Middle frontal gyrus (tissue), 1 donor: ENCODE data around the gene KTN1.

Experiments used
- DNase-seq: peaks from one replicate; pipeline ENCODE4 v3.0.0-alpha.2; 2015; ENCODE audit warnings: low spot score; ENCODE audit errors: extremely low spot score

The KTN1 gene

DNA sequence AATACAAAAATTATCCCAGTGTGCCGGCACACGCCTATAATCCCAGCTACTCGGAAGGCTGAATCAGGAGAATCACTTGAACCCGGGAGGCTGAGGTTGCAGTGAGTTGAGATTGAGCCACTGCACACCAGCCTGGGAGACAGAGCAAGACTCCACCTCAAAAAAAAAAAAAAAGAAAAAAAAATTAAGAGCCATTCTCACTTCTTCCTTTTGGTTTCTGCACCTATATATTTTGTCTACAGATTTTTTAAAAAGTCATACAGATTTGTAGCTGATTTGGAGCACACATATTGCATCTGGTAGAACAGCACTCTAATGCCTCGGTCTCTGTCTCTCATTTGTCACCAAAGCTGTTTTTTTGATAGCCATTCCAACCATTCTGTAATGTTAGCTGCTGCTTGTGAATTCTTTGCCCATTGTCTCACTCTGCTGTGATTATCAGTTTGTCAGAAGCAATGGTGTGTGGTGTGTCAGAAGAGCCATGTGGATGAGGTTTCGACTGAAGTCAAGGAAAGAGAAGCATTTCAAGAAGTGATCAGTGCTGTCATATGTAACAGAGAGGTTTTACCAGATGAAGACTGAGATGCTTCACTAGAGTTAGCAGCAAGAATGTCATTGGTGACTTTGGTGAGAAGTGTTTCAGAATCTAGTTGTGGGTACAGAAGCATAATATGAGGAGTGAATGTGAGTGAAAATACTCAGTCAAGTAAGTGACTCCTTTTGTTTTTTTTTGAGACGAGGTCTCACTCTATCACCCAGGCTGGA, 8.7 kb upstream of the KTN1 start:
- no peak for DNase-seq

DNA sequence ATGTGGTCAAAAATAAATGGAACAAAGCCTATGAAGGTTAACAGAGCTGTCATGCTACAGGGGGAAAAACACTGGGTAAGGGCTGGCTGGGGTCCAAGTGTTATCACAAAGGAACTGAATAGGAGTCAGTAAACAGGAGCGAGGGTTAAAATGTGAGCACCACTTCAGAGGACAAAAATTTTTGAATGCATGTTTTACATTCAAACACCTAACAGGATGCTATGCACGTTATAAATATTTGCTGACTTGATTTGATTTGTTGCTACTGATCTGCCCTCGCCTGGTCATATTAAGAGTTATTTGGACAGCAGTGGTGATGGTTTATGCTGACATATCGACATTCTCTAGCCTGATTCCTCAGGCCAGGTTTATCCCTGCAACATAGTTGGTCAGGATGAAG, 7.4 kb upstream of the KTN1 start:
- no peak for DNase-seq

DNA sequence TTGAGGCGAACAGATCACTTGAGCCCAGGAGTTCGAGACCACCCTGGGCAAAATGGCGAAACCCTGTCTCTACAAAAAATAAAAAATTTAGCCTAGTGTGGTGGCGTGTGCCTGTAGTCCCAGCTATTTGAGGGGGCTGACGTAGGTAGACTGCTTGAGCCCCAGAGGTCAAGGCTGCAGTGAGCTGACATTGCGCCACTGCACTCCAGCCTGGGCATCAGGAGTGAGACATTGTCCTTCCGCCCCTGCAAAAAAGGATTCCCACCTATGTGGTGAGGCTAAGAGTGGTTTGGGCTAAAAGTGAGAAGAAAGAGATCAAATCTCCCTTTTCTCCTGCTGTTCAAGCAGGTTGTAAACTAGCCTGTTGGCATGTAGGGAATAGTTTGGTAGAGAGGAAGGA, 5.0 kb upstream of the KTN1 start:
- no peak for DNase-seq

DNA sequence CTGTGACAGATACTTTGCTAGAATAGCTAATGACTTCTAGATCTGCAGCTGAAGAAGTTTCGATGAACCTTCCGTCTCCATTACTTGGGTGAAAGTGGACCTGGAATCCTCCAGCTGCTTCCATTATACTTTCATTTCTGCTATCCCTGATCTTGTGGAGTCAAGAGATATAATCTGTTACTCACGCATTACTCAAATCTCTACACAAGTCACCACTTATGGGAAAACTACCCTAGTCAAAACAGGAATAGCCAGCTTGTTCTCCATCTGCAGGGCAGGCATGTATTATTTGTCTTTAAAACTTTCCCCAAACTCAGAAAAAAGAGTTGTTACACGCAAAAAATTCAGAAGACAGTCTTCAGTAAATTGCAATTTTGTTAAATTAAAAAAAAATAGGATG, 2.8 kb upstream of the KTN1 start:
- no peak for DNase-seq

DNA sequence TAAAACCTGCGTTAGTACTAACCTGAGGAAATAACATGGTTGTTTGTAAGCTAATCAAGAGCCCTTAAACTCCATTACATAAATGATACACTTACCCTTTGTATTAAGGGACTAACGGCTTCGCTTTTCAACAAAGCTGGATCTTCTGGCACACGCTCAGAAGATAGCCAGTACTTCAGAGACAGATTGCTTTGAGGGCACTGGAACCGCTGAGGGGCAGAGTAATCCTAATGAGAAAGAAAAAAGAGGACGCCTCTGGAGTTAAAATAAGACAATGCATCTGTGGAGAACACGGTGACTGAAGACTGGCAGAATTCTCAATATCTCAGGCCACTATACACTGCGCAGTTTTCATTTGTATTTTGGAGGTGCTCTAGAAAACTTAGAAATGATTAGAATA, 1.5 kb upstream of the KTN1 start:
- no peak for DNase-seq

DNA sequence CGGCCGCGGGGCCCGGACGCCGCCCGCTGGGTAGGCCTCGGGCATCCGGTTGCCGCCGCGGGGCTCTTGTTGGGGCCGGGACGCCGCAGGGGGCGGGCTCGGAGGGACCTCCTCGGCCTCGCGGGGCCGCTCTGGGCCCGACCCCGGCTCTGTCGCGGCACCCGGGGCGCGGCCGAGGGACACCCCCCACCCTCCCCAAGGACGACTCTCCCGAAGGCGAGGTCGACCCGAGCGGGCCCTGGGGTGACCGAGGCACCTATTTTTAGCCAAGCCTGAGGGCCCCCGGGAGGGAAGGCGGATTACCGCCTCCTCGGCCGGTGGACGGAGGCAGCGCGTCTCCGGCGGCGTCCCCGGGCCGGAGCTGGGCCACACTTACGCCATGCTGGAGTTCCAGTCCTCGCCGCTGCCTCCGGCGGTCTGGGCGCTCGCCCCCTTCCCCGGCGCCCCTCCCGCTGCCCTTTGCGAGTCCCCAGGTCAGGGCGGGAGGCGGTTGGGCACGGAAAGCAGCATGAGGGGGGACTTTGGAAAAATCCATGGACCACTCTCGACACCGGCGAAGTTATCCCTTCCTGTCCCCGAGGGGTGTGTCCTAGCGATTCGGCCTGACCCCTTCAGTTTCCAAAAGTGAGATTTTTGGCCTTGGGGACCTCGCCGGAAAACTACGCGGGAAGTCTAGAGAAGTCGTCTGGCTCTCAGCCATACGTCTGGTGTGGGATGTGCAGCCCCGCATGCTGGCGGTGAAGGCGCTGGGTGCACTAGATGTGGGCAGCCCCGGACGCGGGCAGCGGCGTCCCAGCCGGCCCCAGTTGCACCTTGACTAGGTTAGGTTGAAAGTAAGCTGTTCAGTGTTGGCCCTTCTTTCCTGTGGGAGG, 699 bp downstream of the KTN1 start:
- DNase-seq: no peak

DNA sequence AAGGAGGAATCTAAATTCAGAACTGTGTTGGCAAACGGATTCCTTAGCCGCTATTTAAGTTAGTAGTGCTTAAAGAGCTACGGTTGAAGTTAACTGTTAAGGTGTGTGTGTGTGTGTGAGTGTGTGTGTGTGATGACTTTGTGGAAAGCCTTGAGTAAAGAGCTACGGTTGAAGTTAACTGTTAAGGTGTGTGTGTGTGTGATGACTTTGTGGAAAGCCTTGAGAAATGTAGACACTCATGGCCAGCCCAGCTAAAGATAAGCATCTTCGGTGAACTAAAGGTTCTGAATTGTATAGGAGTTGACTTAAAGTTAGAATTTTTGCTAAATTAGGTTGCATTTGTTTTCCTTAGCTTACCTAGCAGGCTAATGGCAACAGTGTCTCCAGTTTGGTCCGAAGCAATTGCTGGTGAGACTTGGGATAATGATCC, 1.4 kb downstream of the KTN1 start:
- no peak for DNase-seq

DNA sequence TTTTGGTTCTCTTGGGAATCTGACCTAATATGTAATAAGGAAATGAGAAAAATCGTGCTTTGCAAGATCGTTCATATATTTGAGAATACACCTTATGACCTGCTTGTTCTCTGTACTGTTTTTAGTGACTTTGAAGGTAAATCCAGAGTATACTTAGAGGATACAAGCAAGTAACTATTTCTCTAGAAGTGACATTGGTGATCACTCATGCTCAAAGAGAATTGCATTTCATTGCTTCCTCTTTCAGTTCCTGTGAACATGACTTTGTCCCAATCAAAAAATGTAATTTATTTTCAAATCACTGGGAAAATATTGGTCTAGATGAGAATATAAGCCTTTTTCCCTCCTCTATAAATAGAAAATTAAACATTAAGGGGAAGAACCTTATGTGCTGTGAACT, 2.7 kb downstream of the KTN1 start:
- DNase-seq: no peak

DNA sequence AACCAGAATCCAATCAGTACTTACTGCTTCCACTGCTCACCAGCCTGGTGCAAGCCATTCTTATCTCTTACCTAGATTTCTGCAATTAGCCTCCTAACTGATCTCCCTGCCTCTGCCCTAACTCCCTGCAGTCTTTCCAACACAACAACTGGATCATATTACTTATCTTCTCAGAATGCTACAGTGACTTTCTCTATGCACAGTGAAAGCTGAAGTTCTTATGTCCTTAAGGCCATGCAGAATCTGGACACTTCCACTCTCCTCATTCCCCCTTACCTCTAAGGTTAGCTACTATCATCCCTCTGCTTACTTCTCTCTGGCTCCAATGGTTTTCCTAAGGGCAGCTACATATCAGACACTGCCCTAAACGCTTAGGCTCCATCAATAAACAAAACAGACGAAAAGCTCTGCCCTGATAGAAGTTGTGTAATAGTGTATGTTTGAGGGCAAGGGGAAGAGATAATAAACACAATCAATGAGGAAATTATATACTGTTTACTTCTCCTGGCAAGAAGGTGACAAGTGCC, 4.0 kb downstream of the KTN1 start:
- DNase-seq: no peak

DNA sequence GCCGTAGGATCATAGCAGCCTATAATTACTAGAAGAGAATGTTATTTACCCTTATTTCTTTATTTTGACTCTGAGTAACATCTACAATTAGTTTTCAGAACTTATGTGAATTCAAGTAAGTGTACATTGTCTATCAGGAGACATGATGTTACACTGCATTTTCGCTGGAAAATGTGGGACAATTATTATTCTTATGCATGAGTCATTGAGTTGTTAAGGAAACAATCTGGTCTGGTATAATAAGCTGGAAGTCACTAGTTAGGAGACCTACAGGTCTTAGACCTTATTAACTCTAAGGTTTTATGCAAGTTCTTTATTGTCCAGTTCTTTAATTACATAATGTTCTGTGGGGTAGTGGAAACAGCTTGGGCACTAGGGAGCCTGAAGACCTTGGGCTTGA, 5.8 kb downstream of the KTN1 start:
- DNase-seq: no peak

DNA sequence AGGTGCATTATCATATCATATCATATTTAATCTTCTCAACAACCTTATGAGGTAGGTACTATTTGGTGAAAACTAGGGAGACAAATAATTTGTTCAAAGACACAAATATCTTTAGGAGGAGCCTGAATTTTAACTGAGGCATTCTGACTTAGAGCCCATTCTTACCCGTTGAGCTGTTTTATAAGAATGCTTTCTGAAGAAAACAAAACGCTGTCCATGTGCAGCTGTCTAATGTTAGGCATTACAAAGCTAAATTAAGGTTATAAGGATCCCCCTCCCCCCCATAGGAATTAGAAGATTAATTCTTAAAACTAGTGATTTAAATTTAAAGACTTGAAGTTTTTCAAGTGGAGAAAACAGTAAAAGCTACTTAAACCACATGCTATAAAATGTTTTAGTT, 6.4 kb downstream of the KTN1 start:
- no peak for DNase-seq

DNA sequence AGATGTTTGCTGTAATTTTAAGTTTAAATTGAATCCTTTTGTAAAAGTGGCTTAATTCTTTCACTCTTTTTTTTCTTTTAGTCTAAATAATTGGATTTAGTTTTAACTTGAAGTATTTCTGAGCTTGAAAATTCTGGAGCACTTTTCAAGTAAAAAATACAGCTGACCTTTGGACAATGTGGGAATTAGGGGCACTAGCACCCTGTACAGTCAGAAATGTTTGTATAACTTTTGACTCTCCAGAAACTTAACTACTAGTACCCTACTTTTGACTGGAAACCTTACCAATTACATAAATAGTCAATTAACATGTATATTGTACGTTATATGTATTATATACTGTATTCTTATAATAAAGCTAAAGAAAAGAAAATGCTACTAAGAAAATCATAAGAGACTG, 7.8 kb downstream of the KTN1 start:
- DNase-seq: no peak

DNA sequence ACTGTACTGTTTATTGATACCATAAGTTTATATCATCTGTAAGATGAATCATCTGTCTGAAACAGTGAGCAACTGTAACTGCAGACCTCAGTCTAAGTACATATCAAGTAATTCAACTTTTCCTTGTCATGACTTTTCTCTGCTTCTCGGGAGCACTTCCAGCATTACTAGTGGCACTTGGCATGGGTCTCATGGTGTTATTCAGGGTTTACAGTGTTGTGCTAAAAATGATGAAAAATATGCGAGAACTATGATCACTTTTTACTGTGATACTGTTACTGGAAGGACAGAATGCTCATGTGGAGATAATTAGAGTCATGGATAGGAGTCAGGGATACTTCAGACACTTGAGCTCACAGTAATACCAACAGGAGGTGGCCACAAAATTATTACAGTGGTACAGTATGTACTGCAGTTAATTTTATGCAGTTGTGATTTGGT, 8.3 kb downstream of the KTN1 start:
- no peak for DNase-seq

DNA sequence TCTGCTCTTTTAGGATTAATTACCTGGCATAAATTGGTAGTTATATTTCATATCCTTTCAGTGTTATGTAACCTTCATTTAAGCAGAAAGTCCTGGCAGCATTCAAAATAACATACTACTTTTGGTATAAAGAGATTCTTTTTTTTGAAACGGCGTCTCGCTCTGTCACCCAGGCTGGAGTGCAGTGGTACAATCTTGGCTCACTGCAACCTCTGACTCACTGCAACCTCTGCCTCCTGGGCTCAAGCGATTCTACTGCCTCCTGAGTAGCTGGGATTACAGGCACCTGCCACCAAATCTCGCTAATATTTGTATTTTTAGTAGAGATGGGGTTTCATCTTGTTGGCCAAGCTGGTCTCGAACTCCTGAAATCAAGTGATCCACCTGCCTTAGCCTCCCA, 9.2 kb downstream of the KTN1 start:
- DNase-seq: no peak

DNA sequence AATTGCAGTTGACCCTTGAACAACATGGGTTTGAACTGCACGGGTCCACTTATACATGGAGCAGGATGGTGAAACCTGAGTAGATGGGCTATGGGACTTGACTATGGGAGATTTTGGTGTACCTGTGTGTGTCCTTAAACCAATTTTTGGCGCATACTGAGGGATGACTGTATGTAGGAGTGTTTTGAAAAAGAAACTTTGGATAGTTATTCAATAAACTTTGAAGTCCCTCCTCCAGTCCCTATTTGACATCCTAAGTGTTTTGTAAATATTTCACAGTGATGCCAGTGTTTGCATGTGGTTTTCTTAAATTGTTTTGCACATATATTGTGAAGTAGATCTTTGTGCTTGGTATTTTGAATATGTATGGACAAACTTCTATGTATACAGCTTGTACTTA, 12.4 kb downstream of the KTN1 start:
- DNase-seq: no peak

DNA sequence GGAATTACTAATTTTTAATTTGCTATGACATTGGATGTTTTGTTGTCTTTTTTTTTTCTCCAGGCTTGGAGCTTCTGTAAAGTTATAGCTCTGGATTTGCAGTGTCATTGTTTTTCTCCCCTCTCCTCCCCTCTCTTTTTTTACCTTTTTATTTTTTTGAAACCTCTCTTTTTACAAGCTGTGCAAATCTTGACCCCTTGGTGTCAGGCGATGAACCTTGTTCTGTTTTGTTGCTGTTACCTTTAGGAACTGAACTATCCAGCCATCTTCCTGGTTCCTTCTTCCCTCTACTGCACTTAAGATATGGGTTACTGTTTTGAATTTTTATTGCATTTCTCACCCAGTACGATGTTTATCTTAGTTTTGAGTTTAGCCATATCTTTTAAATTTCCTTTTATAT, 13.7 kb downstream of the KTN1 start:
- DNase-seq: no peak

DNA sequence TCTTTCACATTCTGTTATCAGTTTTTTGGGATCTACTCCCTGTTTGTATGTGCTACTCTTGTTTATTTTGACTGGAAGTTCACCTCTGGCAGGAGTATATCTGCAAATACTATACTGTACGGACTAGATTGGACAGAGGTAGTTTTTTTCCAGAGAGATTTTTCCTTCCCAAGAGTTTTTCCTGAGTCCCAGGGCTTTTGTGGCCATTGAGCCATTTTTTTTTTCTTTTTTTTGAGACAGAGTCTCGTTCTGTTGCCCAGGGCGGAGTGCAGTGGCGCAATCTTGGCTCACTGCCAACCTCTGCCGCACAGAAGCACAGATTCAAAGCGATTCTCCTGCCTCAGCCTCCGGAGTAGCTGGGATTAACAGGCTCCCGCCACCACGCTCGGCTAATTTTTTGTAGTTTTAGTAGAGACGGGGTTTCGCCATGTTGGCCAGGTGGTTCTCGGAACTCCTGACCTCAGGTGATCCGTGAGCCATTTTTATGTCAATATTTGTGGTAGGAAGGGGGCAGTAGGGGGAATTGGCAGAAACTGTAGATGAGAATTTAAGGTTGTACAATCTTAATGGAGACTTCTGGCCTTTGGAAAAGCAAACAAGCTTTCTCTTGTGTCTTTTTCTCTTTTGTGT, 19.4 kb downstream of the KTN1 start:
- no peak for DNase-seq

DNA sequence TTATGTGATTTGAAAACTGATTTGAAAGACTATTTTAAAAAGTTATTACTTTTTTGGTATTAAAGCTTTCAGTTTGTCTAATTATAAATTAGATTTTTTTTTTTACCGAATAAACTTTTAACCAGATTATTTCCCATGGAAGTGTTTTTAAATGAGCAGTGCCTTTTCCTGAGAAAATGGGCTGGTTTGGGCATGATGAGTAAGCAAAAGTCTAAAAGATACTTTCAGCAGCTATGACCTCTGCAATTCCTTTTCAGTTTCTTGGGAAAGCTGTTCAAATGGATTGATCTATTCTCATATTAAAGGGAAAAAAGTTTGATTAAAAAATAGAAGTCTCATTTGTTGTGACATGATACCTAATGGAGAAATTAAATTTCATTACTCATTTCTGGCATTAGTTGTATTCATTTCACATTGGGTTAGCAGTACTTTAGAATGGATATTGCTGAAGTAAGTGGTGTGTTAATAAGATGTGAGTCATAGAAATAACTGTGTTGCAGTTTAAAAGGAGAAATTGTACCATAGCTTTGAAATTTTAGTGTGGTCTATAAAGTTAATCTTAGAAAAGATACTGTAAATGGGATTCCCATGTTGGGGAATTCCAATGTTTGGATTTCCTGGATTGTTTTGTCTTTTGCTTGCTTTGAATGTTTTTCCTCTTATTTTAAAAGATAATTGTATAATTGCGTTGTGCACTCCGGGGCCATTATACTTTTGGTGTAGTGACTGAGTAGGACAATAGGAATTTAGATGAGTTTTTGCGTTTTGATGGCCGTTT, 21.0 kb downstream of the KTN1 start:
- DNase-seq: no peak

DNA sequence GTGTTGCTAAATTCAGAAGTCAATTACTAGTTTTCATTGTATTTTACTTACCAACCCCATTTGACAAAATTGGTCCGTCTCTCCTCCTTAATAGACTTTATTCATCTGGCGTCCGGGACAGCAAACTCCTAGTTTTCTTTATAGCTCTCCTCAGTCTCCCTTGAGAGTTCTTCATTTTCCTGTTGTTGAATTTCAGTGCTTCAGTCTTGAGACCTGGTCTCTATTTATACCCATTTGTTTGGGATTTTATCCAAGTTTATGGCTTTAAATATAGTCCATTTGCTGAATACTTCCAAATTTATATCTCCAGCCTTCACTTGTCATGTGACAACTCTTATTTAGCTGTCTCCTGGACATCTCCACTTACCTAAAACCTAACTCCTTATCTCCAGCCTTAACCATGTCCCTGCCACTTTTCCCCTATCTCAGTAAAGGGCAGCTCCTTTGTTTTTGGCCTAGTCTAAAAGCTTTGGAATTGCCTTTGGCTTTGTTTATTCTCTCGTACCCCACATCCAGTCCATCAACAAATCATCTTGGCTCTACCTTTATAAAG, 23.5 kb downstream of the KTN1 start:
- DNase-seq: no peak

DNA sequence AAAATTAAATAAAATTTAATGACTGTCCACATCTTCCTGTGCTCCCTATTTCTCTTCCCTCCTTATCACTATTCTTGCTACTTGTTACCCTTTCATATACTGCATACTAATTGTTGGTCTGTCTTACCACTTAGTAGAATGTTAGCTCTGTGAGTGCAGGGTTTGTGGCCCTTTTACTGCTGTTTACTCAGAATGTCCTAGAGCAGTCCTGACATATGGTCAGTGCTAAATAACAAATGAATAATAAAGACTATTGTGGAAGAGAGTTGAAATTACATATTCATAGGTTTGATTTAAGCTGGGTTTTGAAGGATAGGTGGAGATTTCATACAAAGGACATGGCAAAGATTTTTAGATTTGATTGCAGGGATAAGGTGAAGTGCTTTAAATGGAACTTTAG, 24.5 kb downstream of the KTN1 start:
- no peak for DNase-seq

DNA sequence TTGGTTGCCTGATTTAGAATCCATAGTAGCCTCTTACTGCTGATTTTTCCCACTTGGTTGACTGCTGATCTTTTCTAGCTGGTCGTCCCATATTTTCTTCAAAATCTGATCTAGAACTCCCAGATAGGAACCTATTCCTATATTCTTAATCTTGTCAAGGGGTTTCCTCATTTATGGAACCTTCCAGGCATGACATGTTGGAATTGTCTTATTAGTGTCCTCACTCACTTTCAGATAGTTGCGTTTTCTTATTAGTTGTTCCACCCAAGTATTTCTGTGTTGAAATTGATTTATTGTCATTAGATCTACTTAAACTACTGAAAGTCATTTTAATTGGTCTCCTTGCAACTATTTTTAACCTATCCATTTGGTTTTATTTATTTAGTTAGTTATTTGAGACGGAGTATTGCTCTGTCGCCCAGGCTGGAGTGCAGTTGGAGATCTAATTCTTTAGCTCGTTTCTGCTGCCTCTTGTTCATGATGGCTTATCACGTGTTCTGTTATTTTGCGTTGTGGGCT, 25.0 kb downstream of the KTN1 start:
- no peak for DNase-seq
